Cardiac fibroblast (primary cell): ENCODE results near the gene ASMT.

Experiments
- DNase-seq, 2 donors: peaks; one replicate each; pipeline versions ENCODE4 v3.0.0 to v3.0.0-alpha.2; 2010; ENCODE audit warnings: low read depth in 2 of 2
- H3K4me3 ChIP-seq, 2 donors: replicated peaks in 1 of 2; 1 replicate in 1 of 2; 2 replicates in 1 of 2; pipeline ENCODE4 v1.5.1; 2011; ENCODE audit warnings: low read depth in 2 of 2, low read length in 2 of 2, mild to moderate bottlenecking in 2 of 2, moderate library complexity in 1 of 2
- CTCF ChIP-seq: IDR thresholded peaks from one replicate; pipeline ENCODE4 v1.5.1; 2011; ENCODE audit warnings: low read depth, mild to moderate bottlenecking, low read length, inconsistent platforms

ASMT gene

GRCh38 chrX:1686642-1687041 lies 71.8 kb downstream of the ASMT start:
- no peak for TF ChIP-seq CTCF
- peak in 1 of 2 donors; percentile 28 for DNase-seq
- no peak overlapping the region for H3K4me3 ChIP-seq
